Suprapubic skin (tissue), 4 donors: ENCODE measurements around the gene GMNN.
"Not testable (repeated sequence)": the region's sequence is repeated elsewhere in the genome, so short reads cannot be mapped to it uniquely, and the experiment has no call there.

Source experiments
- EP300 ChIP-seq: sonication (generic); formaldehyde crosslinking; IDR thresholded peaks from one replicate; pipeline ENCODE4 v1.6.1; 2017; ENCODE audit warnings: antibody characterized with exemption
- POLR2A ChIP-seq, 2 donors: fragments of 450-650 bp; IDR thresholded peaks; one replicate each; pipeline ENCODE4 v1.6.1; 2017; ENCODE audit warnings: antibody characterized with exemption in 2 of 2, mild to moderate bottlenecking in 2 of 2, moderate library complexity in 2 of 2
- POLR2AphosphoS5 ChIP-seq, 3 donors: sonication (generic); formaldehyde crosslinking; IDR thresholded peaks; one replicate each; pipeline ENCODE4 v1.6.1; 2017; ENCODE audit warnings: antibody characterized with exemption in 3 of 3
- TF ChIP-seq, protein P1 (sequence below), 2 donors: fragments of 200-600 bp in 1 of 2; fragments of 450-650 bp in 1 of 2; sonication (generic) in 1 of 2; IDR thresholded peaks; one replicate each; pipeline ENCODE4 v1.5.1; 2016 to 2019; ENCODE audit warnings: antibody characterized with exemption in 2 of 2, mild to moderate bottlenecking in 1 of 2, moderate library complexity in 1 of 2

DNA sequence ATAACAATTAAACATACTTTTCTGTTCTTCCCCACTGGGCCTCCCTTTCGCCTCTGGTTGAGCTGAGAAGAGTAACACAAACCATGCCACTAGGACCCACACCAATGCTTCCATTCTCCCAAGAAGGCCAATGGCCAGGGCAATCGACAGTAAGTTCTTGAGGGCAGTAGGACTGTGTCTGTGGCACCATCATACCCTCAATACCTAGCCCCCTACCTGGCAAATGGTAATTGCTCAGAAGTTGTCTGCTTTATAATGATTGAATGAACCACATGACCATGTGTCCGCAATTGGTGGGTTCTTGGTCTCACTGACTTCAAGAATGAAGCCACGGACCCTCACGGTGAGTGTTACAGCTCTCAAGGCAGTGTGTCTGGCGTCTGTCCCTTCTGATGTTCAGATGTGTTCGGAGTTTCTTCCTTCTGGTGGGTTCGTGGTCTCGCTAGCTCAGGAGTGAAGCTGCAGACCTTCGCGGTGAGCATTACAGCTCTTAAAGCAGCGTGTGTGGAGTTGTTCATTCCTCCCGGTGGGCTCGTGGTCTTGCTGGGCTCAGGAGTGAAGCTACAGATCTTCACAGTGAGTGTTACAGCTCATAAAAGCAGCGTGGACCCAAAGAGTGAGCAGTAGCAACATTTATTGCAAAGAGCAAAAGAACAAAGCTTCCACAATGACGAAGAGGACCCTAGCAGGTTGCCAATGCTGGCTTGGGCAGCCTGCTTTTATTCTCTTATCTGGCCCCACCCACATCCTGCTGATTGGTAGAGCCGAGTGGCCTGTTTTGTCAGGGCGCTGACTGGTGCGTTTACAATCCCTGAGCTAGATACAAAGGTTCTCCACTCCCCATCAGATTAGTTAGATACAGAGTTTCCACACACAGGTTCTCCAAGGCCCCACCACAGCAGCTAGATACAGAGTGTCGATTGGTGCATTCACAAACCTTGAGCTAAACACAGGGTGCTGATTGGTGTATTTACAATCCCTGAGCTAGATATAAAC lies 9.6 kb upstream of the GMNN start:
- TF ChIP-seq, protein P1, sequence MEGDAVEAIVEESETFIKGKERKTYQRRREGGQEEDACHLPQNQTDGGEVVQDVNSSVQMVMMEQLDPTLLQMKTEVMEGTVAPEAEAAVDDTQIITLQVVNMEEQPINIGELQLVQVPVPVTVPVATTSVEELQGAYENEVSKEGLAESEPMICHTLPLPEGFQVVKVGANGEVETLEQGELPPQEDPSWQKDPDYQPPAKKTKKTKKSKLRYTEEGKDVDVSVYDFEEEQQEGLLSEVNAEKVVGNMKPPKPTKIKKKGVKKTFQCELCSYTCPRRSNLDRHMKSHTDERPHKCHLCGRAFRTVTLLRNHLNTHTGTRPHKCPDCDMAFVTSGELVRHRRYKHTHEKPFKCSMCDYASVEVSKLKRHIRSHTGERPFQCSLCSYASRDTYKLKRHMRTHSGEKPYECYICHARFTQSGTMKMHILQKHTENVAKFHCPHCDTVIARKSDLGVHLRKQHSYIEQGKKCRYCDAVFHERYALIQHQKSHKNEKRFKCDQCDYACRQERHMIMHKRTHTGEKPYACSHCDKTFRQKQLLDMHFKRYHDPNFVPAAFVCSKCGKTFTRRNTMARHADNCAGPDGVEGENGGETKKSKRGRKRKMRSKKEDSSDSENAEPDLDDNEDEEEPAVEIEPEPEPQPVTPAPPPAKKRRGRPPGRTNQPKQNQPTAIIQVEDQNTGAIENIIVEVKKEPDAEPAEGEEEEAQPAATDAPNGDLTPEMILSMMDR (IDR thresholded peaks at IDR 0.05) = not testable (repeated sequence)
- not testable (repeated sequence) for TF ChIP-seq POLR2A (IDR thresholded peaks at IDR 0.05); POLR2AphosphoS5 (IDR thresholded peaks at IDR 0.05); EP300
